CD4-positive, alpha-beta T cell treated with Interleukin-12 subunit alpha and Interleukin-12 subunit beta, for 1 hour (primary cell): ENCODE results near the gene FBXO38.

Experiments
- DNase-seq: peaks from one replicate; pipeline ENCODE4 v3.0.0-alpha.2; 2020

FBXO38 gene

DNA sequence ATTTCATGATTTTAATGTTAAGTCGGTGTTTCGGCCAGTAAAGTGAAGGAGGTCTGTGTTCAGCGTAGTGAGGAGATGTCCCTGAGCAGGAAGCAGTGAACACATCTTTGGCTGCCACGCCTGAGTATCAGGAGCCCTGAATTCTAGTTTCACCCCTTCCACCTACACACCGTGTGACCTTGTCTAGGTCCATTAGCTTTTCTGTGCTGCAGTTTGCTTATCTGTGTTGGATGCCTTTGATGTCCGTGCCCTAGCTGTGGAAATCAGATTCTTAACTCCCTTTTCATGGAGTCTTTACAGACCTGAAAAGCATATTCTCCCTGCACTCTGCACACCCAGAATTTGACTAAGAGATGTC, 601 bp downstream of the FBXO38 start:
- DNase-seq = no peak

DNA sequence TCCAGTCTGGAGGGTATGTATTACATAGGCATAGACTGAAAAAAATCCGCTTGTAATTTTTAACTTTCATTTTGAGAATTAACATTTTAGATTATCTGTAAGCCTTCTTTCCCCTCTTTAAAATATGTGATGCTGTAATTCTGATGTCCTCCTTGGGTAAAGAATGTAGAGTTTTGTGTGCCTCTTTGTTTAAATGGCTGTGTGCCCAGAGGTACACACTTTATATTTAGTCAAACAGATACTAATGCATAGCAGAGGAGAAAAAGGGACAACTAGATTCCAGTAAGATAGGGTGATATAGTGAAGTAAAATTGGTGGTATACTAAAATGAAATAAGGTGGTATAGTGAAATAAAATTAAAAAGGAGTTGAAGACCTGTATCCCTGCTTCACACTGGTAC, 1.3 kb downstream of the FBXO38 start:
- DNase-seq = no peak

- no peak for DNase-seq
These were observed 2.3 kb downstream of the FBXO38 start for GRCh38 chr5:148386041-148386440.

DNA sequence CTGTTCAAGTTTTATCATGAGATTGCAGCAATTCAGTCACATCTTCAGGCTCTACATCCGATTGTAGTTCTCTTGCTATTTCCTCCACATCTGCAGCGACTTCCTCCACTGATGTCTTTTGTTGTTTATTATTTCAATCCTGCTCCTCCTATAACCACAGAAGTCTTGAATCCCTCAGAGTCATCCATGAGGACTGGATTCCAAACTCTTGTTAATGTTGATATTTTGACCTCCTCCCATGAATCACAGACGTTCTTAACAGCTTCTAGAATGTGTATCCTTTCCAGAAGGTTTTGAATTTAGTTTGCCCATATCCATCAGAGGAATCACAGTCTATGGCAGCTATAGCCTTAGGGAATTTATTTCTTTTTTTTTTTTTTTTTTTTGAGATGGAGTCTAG, 3.6 kb downstream of the FBXO38 start:
- no peak for DNase-seq

GRCh38 chr5:148388696-148389095, 4.9 kb downstream of the FBXO38 start:
- no peak for DNase-seq

- no peak for DNase-seq
These were observed 7.2 kb downstream of the FBXO38 start for GRCh38 chr5:148390914-148391313.

- no peak for DNase-seq
These were observed 7.7 kb downstream of the FBXO38 start for GRCh38 chr5:148391422-148391821.

DNA sequence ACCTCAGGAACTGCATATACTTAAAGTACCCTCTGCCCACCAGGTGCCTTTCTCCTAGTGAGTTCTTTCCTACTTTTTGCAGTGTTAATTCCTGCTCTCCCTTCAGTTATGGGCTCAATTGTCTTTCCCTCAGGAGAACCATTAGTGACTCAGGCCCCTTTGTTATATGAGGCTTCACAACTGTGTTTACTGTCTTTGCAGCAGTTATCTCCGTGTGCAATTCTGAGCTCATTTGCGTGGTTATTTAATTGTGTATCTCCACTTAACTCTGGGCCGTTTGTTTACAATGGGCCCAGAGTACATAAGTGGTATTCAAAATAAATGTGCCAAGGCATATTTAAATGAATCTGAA, 9.6 kb downstream of the FBXO38 start:
- no peak for DNase-seq

DNA sequence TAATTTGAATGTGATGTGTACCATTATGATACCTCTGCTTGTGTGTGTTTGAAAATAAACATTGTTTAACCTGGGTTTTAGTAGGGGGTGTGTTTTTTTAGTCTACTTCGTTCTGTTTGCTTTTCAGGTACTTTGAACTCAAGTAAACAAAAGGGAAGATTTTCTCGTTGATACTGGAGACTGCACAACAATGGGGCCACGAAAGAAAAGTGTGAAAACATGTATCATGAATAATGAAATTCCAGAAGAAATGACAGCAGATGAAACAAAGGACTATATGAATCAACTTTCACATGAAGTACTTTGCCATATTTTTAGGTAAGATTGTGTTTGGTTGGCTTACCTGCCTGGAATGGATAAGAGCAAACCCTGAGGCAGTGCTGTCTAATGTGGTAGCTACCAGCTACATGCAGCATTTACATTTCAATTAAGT, 10.8 kb downstream of the FBXO38 start:
- DNase-seq = no peak

DNA sequence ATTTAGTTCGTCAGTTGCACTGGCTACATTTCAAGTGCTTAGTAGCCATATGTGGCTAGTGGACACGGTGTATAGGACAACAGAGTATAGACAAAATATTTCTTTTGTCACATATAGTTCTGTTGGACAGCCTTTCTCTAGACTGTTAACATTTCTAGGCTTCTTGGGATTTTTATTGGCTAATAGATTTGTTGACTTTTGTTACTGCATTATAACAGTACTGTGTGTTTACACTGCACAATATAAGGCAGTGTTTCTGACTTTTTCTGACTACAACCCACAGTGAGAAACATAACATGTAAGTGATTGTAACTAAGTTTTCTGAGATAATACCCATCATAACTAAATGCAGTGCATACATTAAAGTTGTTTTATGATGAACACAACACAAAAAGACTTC, 11.3 kb downstream of the FBXO38 start:
- no peak for DNase-seq

GRCh38 chr5:148397968-148398595, 14.3 kb downstream of the FBXO38 start:
- DNase-seq = no peak

- DNase-seq = no peak
These were observed 15.0 kb downstream of the FBXO38 start for GRCh38 chr5:148398698-148399121.

GRCh38 chr5:148401604-148402003, 17.8 kb downstream of the FBXO38 start:
- DNase-seq = no peak

DNA sequence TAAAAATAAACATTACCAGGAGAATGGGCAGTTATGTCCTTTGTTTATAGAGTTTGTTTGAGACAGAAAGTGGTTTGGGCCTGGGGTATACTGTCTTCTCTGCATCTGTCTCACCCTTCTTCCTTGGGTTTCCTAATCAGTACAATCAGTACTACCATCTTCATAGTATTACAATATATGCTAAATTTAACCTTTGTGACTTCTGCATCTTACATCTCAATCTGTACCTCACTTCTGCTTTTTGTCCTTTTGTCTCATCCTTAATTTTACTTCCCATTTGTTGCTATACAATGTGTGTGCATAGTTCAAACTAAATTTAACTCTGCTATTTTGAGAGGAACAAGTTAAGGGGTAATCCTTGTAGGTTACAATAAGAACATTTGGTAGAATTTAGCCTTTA, 19.6 kb downstream of the FBXO38 start:
- no peak for DNase-seq

- DNase-seq = no peak
These were observed 22.6 kb downstream of the FBXO38 start for GRCh38 chr5:148406406-148406805.

GRCh38 chr5:148408092-148408491, 24.3 kb downstream of the FBXO38 start:
- no peak for DNase-seq

GRCh38 chr5:148412124-148412523, 28.4 kb downstream of the FBXO38 start:
- DNase-seq = no peak

DNA sequence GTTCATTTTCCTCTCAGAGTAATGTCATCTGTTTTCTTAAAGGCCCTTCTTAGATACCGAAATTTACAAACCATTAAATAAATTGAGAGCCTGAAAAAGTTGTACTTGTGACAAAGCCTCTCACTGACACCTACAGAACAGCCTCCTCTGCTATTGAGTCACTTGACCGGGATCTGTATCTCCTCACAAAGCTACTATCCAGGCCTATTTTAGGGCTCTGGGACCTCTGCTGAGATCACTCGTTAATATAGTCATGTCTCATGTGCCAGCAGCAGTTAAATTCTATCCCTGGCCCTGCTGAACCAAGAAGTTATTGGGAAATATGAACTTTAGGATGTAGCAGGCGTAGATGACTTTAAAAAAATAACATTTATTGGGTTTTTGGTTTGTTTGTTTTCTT, 31.1 kb downstream of the FBXO38 start:
- no peak for DNase-seq

DNA sequence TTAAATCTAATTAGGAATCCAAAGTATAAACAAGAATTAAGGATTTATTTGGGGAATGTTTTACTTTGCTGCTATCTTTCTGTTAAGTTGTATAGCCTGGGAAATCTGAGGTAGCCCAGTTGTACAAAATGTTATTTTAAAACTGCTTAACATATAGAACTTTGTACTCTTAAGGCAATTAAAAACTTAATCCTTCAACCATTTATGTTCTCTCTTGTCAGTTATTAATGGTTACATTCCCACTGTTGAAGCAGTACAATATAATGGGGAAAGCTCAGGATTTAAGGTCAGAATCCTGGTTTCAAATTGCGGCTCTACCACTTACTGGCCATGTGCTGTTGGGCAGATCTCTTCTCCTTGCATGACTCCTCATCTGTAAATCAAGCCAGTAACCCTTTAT, 32.7 kb downstream of the FBXO38 start:
- no peak for DNase-seq

DNA sequence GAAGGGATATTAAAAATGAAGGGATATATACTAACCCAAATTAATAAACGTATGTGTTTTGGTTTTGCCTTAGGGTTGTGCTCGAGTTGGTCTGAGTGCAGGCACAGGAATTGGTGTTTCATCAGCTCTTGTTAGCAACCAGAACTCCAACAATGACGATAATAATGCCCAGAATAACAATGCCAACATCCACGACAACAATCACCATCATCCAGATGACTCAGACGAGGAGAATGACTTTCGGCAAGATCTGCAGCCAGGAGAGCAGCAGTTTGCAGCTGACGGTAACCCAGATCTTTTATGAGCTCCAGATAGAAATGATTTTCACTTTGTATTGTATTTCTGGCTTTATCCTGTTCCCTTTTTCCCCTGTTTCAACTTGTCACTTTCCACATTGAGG, 33.2 kb downstream of the FBXO38 start:
- no peak for DNase-seq

- DNase-seq = no peak
These were observed 34.8 kb downstream of the FBXO38 start for GRCh38 chr5:148418511-148418910.

DNA sequence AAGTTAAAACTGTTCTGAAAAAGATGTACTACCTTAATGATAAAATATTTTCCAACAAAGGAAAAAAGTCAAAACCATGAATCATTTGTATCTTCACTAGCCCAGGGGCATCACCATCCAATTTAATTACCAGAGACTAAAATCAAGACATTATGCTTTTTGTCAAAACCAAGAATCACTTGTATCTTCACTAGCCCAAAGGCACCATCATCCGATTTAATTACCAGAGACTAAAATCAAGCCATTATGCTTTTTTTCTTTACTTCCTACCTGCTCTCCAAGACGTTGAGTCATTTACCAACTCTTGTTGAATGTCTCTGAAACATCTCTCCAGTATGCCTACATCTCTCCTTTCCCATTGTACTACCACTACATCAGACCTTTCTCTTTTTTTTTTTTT, 37.9 kb downstream of the FBXO38 start:
- DNase-seq = no peak

DNA sequence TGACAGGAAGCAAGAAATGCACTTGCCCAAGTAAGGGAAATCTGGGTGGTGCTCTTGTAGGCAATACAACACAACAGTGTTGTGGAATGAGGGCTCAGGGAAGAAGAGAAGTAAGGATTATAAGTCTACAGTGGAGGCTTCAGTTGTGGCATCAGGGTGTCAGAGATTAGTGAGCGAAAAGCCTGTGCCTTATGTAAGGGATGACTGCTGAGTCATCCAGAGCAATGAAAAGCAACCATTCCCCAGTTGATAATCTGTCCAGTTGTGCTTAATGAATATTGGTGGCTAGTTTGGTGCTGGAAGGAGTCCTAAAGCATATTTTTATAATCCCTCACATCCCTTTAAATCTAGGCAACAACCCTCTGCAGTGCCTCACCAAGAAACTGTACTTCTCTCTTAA, 42.0 kb downstream of the FBXO38 start:
- DNase-seq = no peak

GRCh38 chr5:148426514-148426913, 42.8 kb downstream of the FBXO38 start:
- DNase-seq = no peak

DNA sequence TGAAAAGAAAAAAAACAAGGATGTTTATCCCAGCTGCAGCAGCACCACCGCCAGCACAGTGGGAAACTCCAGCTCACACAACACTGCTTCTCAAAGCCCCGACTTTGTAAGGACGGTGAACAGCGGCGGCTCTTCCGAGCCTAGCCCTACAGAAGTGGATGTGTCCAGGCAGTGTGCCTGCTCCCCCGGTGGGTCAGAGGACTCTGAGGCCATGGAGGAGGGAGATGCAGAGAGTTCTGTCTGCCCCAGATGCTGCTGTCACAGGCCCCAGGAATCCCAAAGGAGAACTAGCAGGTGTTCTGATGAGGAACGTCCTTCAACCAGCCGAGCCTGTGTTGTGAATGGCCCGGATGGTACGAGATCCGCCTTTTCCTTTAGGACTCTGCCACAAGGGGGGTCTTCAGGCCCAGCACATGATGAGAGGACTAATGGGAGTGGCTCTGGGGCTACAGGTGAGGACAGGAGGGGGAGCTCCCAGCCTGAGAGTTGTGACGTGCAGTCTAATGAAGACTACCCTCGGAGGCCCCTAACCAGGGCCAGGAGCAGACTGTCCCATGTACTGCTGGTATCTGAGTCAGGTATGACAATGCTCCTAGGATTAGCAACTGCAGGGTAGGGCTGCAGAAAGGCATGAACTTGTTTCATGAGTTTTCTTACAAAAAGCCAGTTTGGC, 43.7 kb downstream of the FBXO38 start:
- no peak for DNase-seq
